Islet of Langerhans (tissue), 1 donor: Measurements from ENCODE around the gene SMARCD2.
"Not testable (repeated sequence)": the region's sequence is repeated elsewhere in the genome, so short reads cannot be mapped to it uniquely, and the experiment has no call there.

ENCODE experiments used
- FAIRE-seq: peaks from one replicate; lab custom pipeline; 2011; peaks lifted over from hg19 to GRCh38; lab: Jason Lieb, UNC

Gene SMARCD2

GRCh38 chr17:63850401-63850800 lies 7.9 kb upstream of the SMARCD2 start:
- FAIRE-seq = no peak

- FAIRE-seq = no peak
Observed at GRCh38 chr17:63848834-63849689, 6.6 kb upstream of the SMARCD2 start.

DNA sequence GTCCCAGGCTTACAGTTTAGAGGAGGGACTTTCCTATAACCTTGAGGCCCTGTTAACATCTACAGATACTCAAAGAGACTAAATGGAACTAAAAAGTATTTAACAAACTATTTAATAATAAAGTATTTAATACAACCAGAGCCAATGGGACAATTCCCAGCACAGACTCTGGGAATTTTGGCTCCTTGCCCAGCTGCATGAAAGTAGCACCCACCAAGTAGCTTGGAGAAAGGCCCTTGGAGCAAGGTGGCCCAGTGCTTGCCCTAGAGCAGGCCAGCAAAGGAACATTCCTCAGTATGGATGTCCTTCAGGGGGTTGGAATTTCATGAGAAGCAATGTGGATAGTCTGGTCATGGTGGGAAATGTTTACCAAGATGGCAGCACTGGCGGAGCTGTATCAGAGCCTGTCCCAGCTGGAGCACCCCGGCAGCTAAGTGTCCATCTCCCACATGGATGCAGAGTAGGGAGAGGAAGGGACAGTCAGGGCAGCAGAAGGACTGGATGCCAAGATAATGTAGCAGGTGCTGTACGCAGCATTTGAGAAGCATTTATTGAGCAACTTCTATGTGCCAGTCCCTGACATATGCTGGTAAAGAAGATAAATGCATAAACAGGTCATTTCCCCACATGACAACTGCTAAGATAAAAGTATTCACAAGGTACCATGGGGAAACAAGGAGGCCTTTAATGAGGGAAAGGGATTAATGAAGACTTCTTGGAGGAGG lies 5.2 kb upstream of the SMARCD2 start:
- no peak for FAIRE-seq

- FAIRE-seq = no peak
Observed at GRCh38 chr17:63845509-63845908, 3.0 kb upstream of the SMARCD2 start.

DNA sequence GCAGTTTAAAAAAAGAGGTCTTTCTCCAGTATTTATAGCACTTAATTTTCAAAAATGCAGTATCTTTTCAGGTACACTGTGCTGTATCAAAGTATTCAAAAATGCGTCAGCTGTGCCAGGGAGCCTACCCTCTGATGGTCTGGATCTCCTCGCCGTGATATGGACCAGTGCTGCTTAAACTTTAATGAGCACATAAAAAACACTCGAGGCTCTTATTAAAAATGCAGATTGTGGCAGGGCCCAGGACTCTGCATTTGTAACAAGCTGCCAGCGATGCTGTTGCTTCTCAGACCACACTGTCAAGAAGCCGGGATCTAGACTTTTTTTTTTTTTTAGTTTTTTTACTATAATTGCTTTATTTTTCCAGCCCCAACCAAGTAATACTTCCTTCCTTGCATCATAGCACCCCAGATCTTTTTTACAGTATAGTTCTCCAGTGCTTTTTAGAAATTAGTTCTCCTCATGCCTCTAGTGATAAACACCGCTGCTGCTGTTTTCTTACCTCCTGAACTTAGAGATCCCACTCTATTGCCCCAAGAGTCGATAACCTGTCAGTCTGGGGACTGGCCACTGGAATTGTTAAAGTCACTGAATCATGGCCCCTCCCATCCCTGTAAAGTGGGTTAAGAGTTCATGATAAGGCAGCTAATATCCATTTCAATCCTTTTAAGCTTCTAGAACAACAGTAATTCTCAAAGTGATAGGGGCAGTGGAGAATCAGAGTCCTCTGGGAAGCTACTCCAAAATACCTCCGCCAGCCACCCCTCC lies 1.6 kb upstream of the SMARCD2 start:
- FAIRE-seq = no peak

- FAIRE-seq = not testable (repeated sequence)
Observed at GRCh38 chr17:63843387-63843888, 953 bp upstream of the SMARCD2 start.

GRCh38 chr17:63842173-63842539 lies 329 bp downstream of the SMARCD2 start:
- no peak for FAIRE-seq

- FAIRE-seq = no peak
Observed at GRCh38 chr17:63841350-63842172, 924 bp downstream of the SMARCD2 start.

- no peak for FAIRE-seq
Observed at GRCh38 chr17:63840591-63841349, 1.7 kb downstream of the SMARCD2 start.

DNA sequence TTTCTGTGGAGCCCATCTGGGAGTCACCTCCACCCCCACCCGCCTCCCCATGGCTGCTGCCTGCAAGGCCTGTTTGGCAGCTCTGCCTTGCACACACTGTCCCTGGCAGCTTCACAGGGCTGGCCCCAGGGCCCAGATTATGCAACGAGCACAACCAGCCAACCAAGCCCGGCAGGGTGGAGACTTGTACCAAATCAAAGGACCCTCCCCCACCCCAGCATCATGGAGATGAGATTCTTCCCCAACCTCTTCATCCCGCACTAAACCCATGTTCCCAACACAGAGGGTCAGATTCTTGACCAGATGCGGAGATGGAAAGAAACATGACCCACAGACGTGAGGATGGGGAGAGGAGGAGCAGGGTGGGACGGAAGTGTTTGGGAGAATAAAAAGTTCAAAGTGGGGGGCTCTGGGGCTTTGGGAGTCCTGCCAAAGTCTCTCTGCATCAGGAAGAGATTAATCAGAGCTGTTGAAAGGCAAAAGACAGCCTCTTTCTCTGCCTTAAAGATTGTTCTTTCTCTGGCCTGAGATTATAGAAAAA lies 3.8 kb downstream of the SMARCD2 start:
- FAIRE-seq = no peak

DNA sequence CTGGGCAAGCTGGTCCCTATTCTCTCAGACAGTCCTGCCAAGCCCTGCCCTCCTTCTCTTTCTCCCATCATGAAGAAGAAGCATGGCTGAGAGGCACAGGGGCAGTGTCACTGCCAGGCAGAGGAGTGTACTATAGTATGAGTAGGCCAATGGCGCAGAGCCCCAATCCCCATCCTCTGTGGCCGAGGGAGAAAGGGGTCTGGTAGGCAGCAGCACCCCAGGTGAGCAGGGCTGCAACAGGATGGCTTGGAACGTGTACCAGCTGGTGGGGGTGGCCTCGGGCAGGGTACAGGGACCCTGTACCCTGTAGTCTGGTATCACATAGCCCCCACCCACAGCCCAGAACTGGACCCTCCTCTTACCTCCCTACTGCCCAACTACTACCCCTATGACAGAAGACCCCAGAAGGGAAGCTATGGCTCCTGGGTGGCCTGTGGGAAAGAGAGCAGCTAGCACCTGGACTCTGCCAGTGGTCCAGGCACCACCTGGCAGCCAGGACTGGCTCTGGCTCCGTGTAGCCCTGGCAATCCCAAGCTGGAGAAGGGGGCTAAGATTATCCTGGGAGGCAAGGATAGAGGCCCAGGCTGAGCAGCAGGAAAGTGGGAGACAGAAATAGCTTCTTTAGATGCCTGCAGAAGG lies 4.4 kb downstream of the SMARCD2 start:
- no peak for FAIRE-seq

GRCh38 chr17:63837480-63837879 lies 5.0 kb downstream of the SMARCD2 start:
- FAIRE-seq = no peak

GRCh38 chr17:63836811-63837210 lies 5.7 kb downstream of the SMARCD2 start:
- FAIRE-seq = no peak

GRCh38 chr17:63835167-63835720 lies 7.2 kb downstream of the SMARCD2 start:
- no peak for FAIRE-seq

DNA sequence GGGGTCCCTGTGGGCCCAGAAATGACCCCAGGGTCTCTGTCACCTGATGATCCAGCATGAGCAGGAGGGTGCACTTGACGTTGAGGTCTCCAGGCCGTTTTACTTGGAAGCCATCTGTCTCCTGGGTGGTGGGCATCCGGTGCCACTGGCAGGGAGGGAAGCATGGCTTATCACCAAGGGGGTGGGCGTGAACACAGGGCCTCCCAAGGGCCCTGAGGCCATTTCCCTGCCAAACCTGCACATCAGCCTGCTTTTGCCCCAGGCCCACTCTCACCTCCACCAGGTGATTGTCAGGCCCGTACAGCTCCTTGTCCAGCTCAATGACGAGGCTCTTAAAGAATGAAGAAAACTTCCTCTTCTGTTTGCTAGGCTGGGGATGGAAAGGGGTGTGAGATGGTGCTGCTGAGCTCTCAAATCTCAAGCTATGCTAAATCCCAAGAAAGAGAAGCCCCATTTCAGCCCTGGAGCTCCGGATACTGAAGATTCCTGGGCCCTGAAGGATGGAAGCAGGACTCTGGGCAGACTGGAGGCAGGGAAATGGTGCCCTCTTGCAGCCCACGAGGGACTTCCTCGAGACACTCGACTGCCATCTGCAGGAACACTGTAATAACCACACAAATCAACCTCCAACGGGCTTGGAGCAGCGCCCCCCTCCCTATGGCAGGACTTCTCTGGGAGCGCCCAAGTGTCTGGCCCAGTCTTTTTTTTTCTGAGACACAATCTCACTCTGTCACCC lies 7.9 kb downstream of the SMARCD2 start:
- FAIRE-seq = no peak

DNA sequence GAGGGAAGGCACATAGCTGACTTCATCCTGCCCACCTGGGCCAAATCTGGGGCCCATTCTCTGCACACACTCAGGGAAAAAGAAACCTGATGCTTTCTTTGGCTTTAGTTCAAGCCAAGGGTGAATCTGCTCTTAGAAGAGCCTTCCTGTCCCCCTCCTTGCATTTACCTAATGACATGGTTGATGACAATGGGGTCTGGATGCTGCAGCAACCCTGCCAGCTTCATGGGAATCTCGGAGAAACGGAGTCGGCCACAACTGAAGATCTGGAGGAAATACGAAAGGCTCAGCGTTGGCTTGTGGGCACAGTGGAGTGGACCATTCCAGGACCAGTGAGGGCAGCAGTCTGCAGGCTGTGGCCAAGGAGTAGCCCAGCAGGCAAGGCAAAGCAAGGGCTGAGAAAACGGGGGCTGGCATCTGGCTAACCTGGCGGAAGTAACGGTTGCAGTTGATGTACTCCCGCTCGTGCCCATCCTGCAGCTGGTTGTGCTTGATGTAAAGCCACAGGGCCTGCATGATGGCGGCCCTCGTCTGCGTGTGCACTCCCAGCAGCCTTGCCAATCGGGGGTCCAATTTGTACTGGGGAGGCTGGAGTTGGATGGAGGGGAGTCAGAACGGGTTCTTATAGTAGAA lies 8.6 kb downstream of the SMARCD2 start:
- no peak for FAIRE-seq

- FAIRE-seq = no peak
Observed at GRCh38 chr17:63833026-63833740, 9.3 kb downstream of the SMARCD2 start.

- no peak for FAIRE-seq
Observed at GRCh38 chr17:63832455-63832854, 10.0 kb downstream of the SMARCD2 start.
